ENCODE measurements around the gene ARRDC4.

- TF ChIP-seq ARNT (IDR thresholded peaks at IDR 0.05) (no peak), BHLHE40 (IDR thresholded peaks at IDR 0.05; ENCODE audit: borderline replicate concordance) (no peak), NFRKB (IDR thresholded peaks at IDR 0.05) (no peak), CTBP1 (IDR thresholded peaks at IDR 0.05; ENCODE audit: borderline replicate concordance) (no peak), SP1 (IDR thresholded peaks at IDR 0.05) (no peak)
Measured at GRCh38 chr15:97914711-97915110, 45.8 kb upstream of the ARRDC4 start.

All from HEK293T (cell line).